Smooth muscle cell (in vitro differentiated cells): ENCODE measurements around the gene DSC1. TPM values are rescaled to one million over a fixed set of nuclear protein-coding genes. Genes with fewer than 3 reads are reported as not detected.

ENCODE experiments used
- DNase-seq: peaks from one replicate; lab custom pipeline; 2025; ENCODE audit not compliant: unreplicated experiment; lab: John Stamatoyannopoulos, UW
- H2AFZ ChIP-seq: fragments of 200-600 bp; sonication (generic); 2 replicates; pipeline ENCODE4 v1.6.0; 2016; ENCODE audit warnings: antibody characterized with exemption, low read depth, mild to moderate bottlenecking
- H3F3A ChIP-seq: fragments of 200-600 bp; sonication (generic); 2 replicates; pipeline ENCODE4 v1.6.0; 2017; ENCODE audit warnings: antibody characterized with exemption, low read depth
- H3K27ac ChIP-seq: fragments of 200-600 bp; sonication (generic); 2 replicates; pipeline ENCODE4 v1.5.1; 2016; ENCODE audit warnings: low read depth, mild to moderate bottlenecking
- H3K27me3 ChIP-seq: fragments of 200-600 bp; sonication (generic); 2 replicates; pipeline ENCODE4 v1.6.1; 2016; ENCODE audit warnings: low read depth, mild to moderate bottlenecking
- H3K36me3 ChIP-seq: fragments of 200-600 bp; sonication (generic); 2 replicates; pipeline ENCODE4 v1.5.1; 2016; ENCODE audit warnings: low read depth
- H3K4me1 ChIP-seq: fragments of 200-600 bp; sonication (generic); 2 replicates; pipeline ENCODE4 v1.5.1; 2016; ENCODE audit warnings: low read depth
- H3K4me2 ChIP-seq: fragments of 200-600 bp; sonication (generic); 2 replicates; pipeline ENCODE4 v1.6.0; 2016; ENCODE audit warnings: mild to moderate bottlenecking
- H3K4me3 ChIP-seq: fragments of 200-600 bp; sonication (generic); 2 replicates; pipeline ENCODE4 v1.5.1; 2016; ENCODE audit warnings: mild to moderate bottlenecking
- H3K79me2 ChIP-seq: fragments of 200-600 bp; sonication (generic); 2 replicates; pipeline ENCODE4 v1.6.0; 2016; ENCODE audit warnings: low read depth, mild to moderate bottlenecking
- H3K9ac ChIP-seq: fragments of 200-600 bp; sonication (generic); 2 replicates; pipeline ENCODE4 v1.6.0; 2016; ENCODE audit warnings: low read depth
- H3K9me3 ChIP-seq: fragments of 200-600 bp; sonication (generic); replicated peaks from 2 replicates; pipeline ENCODE4 v1.5.1; 2016; ENCODE audit warnings: low read depth
- H4K20me1 ChIP-seq: fragments of 200-600 bp; sonication (generic); 2 replicates; pipeline ENCODE4 v1.6.0; 2016; ENCODE audit warnings: low read depth
- CTCF ChIP-seq: fragments of 200-600 bp; sonication (generic); IDR thresholded peaks from 2 replicates; pipeline ENCODE4 v1.5.1; 2017; ENCODE audit warnings: borderline replicate concordance, mild to moderate bottlenecking, antibody characterized with exemption; ENCODE audit not compliant: insufficient read depth, poor library complexity, severe bottlenecking
- WGBS: methylation state at CpG from one replicate; pipeline ENCODE4 v1.1.7; 2016; ENCODE audit warnings: low lambda C conversion rate; 5-methylcytosine and 5-hydroxymethylcytosine counted together
- polyA plus RNA-seq: library from polyadenylated mRNA; unstranded; fragments of >200 nt; fragmentation: Nextera tagmentation; extraction: Ambion mirVana; gene quantifications from 2 replicates; pipeline ENCODE4 v1.2.1, GENCODE V29; 2016
- total RNA-seq: library from RNA; depleted of rRNA; stranded (reverse); fragments of >200 nt; gene quantifications from 2 replicates; pipeline ENCODE4 v1.2.3, GENCODE V29; 2014

Gene DSC1
- total and polyA plus RNA-seq, 2 experiments from 2014 or later = 5.0 to 54.7 TPM

GRCh38 chr18:31207391-31207790 lies 44.7 kb upstream of the DSC1 start:
- H3K4me1 ChIP-seq = peaks cover 11% of the 10 kb centered on the region
- no peak for DNase-seq
- no peak overlapping the region for H3K9ac ChIP-seq
- peak overlapping the region; percentile 38 for H3K4me2 ChIP-seq
- no peak overlapping the region for H3K4me3 ChIP-seq
- peaks cover 8% of the 10 kb centered on the region for H3F3A ChIP-seq
- H3K9me3 ChIP-seq = no peaks in the 10 kb centered on the region
- H4K20me1 ChIP-seq = no peaks in the 10 kb centered on the region
- peak overlapping the region; percentile 34 for H3K27ac ChIP-seq
- H3K79me2 ChIP-seq = no peaks in the 10 kb centered on the region
- H3K27me3 ChIP-seq = no peaks in the 10 kb centered on the region
- 70% methylated on average over 6 of the region's 6 CpGs for WGBS
- no peak for TF ChIP-seq CTCF
- no peaks in the 10 kb centered on the region for H3K36me3 ChIP-seq
- H2AFZ ChIP-seq = peak overlapping the region; percentile 68

- H2AFZ ChIP-seq = peak overlapping the region; percentile 68
- DNase-seq = no peak
- H3F3A ChIP-seq = peaks cover 8% of the 10 kb centered on the region
- WGBS = 13% methylated on average over 11 of the region's 11 CpGs
- H3K9me3 ChIP-seq = no peaks in the 10 kb centered on the region
- H3K27me3 ChIP-seq = no peaks in the 10 kb centered on the region
- H4K20me1 ChIP-seq = no peaks in the 10 kb centered on the region
- no peaks in the 10 kb centered on the region for H3K36me3 ChIP-seq
- H3K79me2 ChIP-seq = no peaks in the 10 kb centered on the region
- H3K27ac ChIP-seq = peak overlapping the region; percentile 41
- no peak overlapping the region for H3K9ac ChIP-seq
- H3K4me3 ChIP-seq = peak overlapping the region; percentile 2
- peaks cover 11% of the 10 kb centered on the region for H3K4me1 ChIP-seq
- peak overlapping the region; percentile 38 for H3K4me2 ChIP-seq
- TF ChIP-seq CTCF = no peak
These were observed 44.2 kb upstream of the DSC1 start for GRCh38 chr18:31206787-31207381.

GRCh38 chr18:31206071-31206470 lies 43.4 kb upstream of the DSC1 start:
- Histone ChIP-seq H3K4me3 (peak overlapping the region; percentile 2), H3K9ac (no peak overlapping the region), H4K20me1 (no peaks in the 10 kb centered on the region), H3F3A (peaks cover 8% of the 10 kb centered on the region), H3K4me2 (peak overlapping the region; percentile 38), H3K27ac (peak overlapping the region; percentile 41), H3K36me3 (no peaks in the 10 kb centered on the region), H3K27me3 (no peaks in the 10 kb centered on the region), H3K79me2 (no peaks in the 10 kb centered on the region), H3K9me3 (no peaks in the 10 kb centered on the region), H2AFZ (no peak overlapping the region), H3K4me1 (peaks cover 11% of the 10 kb centered on the region)
- no peak for TF ChIP-seq CTCF
- DNase-seq = no peak
- 95% methylated on average over 5 of the region's 5 CpGs for WGBS

GRCh38 chr18:31205273-31205672 lies 42.6 kb upstream of the DSC1 start:
- Histone ChIP-seq H2AFZ (no peak overlapping the region), H4K20me1 (no peaks in the 10 kb centered on the region), H3K9me3 (no peaks in the 10 kb centered on the region), H3K4me2 (no peak overlapping the region), H3K9ac (no peak overlapping the region), H3K4me3 (no peak overlapping the region), H3K79me2 (no peaks in the 10 kb centered on the region), H3K27me3 (no peaks in the 10 kb centered on the region), H3K4me1 (peaks cover 11% of the 10 kb centered on the region), H3F3A (peaks cover 8% of the 10 kb centered on the region), H3K36me3 (no peaks in the 10 kb centered on the region), H3K27ac (peak overlapping the region; percentile 33)
- no peak for TF ChIP-seq CTCF
- no peak for DNase-seq
- 79% methylated on average over 2 of the region's 2 CpGs for WGBS
